Measurements from ENCODE around the gene SEMA5A.

Gene SEMA5A

GRCh38 chr5:9507974-9508373 lies 37.9 kb downstream of the SEMA5A start:
- DNase-seq = no peak

DNA sequence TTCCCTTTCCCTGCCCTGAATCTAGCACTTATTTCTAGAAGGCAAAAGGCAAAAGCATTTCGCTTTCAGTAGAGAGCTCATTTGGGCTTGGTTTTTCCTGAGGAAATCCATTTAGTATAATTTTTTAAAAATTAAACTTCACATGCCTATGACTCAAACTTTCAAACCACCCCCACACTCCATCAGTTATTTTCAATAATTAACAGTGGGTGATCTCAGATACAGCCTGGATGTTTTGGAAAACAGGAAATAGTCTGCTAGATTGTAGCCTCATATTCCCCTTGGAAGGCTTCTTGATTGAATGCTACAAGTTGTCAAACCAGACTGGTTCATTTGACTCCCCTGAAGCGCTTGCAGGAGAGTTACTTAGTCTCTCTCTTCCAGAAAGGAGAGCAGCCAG lies 40.6 kb downstream of the SEMA5A start:
- no peak for DNase-seq

GRCh38 chr5:9502864-9503263 lies 43.0 kb downstream of the SEMA5A start:
- DNase-seq = no peak

DNA sequence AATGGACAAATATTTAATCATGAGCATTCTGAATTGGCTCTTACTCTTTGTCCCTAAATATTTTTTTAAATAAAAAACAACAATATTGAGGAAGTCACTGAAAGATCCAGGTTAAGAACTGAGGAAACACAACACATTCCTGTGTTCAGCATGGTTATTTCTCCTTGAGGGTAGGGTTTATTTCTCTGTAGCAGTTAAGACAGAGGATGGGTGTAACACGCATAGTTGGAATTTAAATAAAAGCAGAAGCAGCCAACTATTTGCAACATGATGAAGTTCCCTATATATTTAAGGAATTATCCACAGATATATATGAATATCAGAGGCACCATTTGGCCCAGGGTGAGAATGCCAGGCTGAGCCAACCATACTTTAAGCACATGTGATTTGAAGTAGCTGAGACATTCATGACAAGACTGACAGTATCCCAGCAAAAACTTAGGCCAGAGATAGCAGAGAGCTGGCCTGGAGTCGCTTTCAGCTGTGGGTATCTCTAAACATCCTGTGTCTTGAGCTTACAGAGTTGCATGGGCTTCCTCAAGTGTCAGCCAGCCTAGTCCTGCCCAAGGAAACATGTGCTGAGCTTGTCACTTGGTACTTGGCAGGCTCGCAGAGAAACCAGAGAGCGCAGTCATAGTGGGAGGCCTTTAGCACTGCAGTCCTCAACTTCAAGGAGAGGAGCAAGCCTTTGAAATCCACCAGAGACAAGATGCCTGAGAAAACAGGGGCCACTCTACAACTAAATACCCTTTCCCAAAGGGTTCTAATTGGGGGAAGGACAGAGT lies 43.6 kb downstream of the SEMA5A start:
- DNase-seq = no peak

DNA sequence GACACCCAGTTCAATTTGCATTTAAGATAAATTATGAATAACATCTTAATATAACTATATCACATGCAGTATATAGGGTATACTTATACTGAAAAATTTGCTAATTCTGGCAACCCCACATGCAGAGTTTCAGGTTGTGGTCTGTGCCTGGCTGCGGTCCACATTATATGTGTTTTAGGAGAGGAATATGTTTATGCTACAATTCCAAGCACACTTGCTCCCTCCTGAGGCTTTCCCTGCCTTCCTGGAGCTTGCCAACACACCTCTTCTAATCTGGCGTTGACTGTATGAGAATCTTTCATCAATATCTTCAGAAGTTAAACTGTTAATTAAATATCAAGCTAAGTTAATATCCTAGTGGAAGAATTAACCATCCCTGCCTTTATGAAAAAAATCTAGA lies 45.2 kb downstream of the SEMA5A start:
- DNase-seq = no peak

- DNase-seq = no peak
These were observed 45.7 kb downstream of the SEMA5A start for GRCh38 chr5:9500193-9500592.

DNA sequence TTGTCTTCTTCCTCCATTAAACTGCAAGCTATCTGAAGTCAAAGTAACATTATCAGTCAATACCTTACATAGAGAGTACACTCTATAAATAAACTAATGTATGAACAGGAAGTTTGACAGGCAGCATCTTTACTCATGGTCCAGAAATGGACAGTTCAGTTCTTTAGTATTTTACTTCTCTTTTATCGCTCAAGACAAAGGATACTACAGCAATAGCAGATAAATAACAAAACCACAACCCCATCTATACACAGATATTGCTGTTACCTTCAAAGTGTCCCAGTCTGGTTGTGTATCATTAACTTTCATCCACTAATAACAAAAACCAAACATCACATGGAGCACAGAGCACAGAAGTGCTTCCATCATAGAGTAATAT lies 46.4 kb downstream of the SEMA5A start:
- DNase-seq = no peak

GRCh38 chr5:9498541-9499497 lies 47.1 kb downstream of the SEMA5A start:
- DNase-seq = no peak

DNA sequence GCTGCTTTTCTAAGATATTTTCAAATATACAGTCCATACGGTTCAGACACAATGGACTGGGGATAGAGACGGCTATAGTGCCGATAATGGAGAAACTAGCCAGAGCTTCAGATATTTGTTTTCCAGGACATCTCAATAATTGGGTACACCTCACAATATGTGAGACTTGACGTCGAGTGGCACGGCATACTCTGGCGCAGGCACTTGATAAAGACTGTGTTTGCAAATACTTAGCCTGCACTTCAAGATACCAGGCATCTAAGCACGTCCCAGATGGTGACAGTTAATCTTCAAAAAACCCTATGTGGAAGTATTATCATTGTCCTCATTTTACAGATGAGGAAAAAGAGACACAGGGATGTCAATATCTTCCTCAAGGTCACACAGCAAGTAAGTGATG lies 48.5 kb downstream of the SEMA5A start:
- no peak for DNase-seq

DNA sequence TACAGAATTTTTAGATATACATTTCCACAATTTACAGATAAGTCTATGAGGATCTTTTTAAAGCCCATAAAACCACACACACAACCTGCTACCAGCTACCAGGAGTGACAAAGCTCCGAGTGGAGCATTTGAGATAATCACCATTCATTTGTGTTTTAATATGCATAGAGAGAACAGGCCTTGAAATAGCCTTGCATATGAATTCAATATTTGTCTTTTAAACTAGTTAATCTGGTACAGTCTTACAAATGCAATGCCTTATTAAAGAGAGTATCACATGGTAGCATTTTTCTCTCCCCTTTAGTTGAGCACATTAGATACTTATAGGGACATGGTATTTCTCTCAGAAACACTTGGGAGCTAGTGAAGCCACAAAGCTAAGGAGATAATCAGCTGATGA lies 49.1 kb downstream of the SEMA5A start:
- no peak for DNase-seq

DNA sequence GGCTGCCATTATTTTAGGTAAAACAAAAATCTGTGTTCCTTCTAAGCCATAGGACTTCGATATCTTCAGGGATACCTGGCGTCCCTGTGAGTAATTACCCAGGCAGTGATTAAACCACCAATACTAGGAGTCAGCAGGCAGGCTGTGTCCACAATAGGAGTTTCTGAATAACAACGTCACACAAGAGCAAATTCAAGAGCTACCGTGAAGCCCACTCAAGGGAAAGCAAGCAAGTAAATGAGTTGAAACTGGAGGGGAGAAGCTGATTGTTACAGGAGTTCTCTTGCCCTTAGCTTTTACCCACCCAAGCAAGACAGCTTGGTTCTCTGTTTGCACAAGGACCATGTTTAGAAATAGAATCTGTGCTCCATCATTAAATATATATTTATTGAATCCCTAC lies 50.8 kb downstream of the SEMA5A start:
- DNase-seq = no peak

DNA sequence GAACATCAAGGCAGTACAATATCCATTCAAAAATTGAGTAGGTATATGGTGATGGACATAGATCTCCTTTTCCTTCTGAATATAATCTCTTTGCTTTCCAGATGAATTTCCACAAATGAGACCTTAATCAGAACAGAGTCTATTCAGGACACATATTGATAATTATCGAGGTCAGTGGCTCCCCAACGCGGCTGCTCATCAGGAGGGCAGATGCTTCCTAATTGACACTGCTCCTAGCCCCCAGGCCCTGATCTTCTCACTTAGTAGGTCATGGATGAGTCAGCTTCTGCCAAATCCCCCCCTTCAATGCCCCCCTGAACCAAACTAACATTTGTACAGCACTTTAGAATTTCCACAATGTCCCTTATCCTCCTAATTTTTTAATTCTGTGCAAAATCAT lies 51.6 kb downstream of the SEMA5A start:
- DNase-seq = no peak

DNA sequence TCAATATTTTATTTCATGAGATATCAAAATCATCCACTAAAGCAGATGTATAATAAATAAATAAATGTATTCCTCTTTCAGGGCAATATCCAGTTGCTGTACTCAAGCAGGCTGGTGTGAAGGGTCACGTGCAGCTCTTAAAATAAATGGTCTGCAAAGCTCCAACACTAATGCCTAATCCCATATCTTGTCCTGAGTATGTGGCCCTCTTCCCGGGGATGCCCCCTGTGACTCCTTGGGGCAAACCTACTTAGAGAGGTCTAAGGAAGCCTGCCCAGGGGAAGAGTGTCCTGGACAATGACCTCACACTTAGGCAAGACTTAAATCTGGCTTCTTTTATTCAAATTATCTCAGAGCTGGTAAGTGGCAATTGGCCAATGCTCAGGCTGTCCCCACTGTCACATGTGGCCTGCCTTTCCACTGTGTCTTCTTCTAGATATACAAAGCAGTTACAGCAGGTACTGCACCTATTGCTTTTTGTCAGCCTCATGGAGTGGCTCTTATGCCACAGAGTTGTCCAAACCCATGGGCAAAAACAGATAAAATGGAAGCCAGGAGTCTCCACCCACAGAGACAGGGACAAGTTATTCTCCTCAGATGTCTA lies 55.3 kb downstream of the SEMA5A start:
- DNase-seq = no peak

DNA sequence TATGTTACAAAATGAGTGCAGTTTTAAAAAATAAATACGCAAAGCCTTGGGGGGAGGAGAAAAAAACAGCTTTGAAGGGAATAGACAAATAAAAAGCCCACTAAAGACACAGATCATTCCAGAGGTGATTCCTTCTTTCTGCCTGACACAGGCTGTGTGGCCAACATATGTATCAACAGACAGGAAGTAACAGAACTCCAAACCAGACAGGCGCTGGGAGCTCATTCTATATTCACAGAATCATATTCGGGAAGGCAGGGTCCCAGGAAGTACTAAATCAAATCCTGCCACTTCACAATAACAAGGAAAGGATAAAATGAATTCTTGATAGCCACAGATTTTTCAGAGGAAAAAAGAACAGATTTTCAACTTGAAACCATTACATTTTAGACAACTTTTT lies 62.1 kb downstream of the SEMA5A start:
- DNase-seq = no peak

DNA sequence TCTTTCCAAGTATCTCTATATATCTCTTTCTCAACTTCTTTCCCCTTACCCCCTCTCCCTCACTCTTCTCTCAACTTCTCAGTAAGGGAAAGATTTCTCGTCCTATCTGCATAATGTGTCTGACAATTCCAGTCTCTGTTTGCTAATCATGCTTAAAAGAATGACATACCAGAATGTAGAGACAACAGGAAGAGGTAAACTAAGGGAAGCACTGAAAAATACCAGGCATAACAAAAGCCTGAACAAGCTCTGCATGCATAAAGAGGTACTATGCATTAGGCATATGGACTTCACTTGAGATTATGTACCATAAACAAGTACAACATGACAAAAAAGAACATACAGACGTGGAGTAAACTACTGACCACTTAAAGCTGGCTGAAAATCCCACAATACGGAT lies 62.6 kb downstream of the SEMA5A start:
- DNase-seq = no peak

DNA sequence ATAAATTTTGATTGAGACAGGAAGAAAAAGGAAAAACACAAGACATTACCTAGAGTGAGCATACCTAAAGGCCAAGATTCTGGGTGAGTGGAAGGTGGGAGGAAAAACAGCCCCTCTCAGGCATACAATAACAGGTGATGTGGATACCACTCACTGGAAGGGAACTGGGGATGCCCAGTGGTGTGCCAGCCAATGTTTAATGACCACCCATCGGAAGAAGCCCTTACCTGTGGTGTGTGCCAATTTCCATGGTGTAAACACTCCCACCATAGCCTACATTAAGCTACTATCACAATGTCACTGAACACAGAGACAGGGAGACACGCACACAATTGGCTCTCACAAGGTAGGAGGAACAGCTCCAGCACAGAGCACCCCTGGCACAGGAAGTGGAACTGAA lies 63.5 kb downstream of the SEMA5A start:
- DNase-seq = no peak

GRCh38 chr5:9480499-9480898 lies 65.4 kb downstream of the SEMA5A start:
- no peak for DNase-seq

DNA sequence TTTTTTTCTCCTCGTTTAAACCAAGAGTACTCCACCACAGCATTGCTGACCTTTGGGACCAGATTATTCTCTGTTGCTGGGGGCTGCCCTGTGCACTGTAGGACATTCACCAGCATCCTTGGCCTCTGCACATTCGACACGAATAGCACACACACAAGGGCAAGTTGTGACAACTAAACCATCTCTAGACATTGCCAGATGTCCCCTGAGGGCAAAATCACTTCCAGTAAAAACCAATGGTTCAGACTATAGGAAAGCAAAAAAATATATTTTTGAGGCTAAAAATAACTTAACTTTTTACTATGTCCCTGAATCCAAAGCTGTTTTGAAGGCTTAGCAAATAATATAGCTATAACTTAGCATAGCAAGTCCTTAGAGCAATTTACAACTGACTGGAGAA lies 65.9 kb downstream of the SEMA5A start:
- no peak for DNase-seq

GRCh38 chr5:9479361-9479760 lies 66.5 kb downstream of the SEMA5A start:
- no peak for DNase-seq

DNA sequence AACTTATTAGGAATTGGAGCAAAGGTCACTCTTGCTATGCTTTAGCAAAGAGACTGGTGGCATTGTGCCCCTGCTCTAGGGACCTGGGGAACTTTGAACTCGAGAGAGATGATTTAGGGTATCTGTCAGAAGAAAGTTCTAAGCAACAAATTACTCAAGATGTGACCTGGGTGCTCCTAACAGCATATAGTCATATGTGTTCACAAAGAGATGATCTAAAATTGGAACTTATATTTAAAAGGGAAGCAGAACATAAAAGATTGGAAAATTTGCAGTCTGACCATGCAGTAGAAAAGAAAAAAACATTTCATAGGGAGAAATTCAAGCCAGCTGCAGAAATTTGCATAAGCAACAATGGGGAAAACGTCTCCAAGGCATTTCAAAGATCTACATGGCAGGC lies 68.3 kb downstream of the SEMA5A start:
- DNase-seq = no peak

- DNase-seq = no peak
These were observed 71.5 kb downstream of the SEMA5A start for GRCh38 chr5:9474219-9475002.

GRCh38 chr5:9473624-9474023 lies 72.3 kb downstream of the SEMA5A start:
- no peak for DNase-seq

DNA sequence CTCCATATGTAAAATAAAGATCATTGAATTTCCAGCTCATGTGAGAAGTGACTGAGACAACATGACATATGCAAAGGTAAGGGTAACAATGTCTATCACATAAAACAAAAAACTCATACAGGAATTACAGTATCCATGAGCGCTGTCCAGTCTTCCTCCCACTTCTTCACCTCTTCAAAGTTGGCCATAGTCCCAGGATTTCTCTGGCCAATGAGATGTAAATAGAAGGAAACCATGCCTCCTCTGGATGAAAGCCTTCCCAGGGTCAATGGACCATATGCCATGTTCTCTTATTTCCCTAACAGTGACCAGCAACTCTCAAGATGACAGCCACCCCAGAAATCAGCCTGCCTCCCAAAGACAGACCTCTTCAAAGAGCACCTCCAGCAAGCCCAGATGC lies 75.5 kb downstream of the SEMA5A start:
- no peak for DNase-seq

Data from CD4-positive, alpha-beta T cell treated with Interferon alpha-2 for 1 hour (primary cell).